Activated naive CD8-positive, alpha-beta T cell treated with anti-CD3 and anti-CD28 coated beads, Interleukin-2, amount 50 U/mL, for 16 hours (primary cell): ENCODE data around the gene RTN4RL2.

Source experiments
- DNase-seq: peaks from one replicate; pipeline ENCODE4 v3.0.0-alpha.2; 2020; ENCODE audit warnings: low read depth, low spot score

RTN4RL2 gene

GRCh38 chr11:57499413-57499982, 39.2 kb downstream of the RTN4RL2 start:
- DNase-seq, result no peak

GRCh38 chr11:57499983-57500461, 39.7 kb downstream of the RTN4RL2 start:
- DNase-seq, result no peak

- DNase-seq, result no peak
Observed at GRCh38 chr11:57500515-57500914, 40.2 kb downstream of the RTN4RL2 start.

GRCh38 chr11:57500926-57501325, 40.6 kb downstream of the RTN4RL2 start:
- DNase-seq, result no peak

- no peak for DNase-seq
Observed at GRCh38 chr11:57501953-57502352, 41.6 kb downstream of the RTN4RL2 start.

GRCh38 chr11:57502376-57502775, 42.0 kb downstream of the RTN4RL2 start:
- no peak for DNase-seq

GRCh38 chr11:57502870-57503269, 42.5 kb downstream of the RTN4RL2 start:
- DNase-seq, result no peak

- no peak for DNase-seq
Observed at GRCh38 chr11:57504511-57504910, 44.2 kb downstream of the RTN4RL2 start.

- no peak for DNase-seq
Observed at GRCh38 chr11:57506522-57506921, 46.2 kb downstream of the RTN4RL2 start.

GRCh38 chr11:57508341-57509170, 48.2 kb downstream of the RTN4RL2 start:
- DNase-seq, result no peak

- no peak for DNase-seq
Observed at GRCh38 chr11:57511741-57512430, 51.6 kb downstream of the RTN4RL2 start.

- DNase-seq, result no peak
Observed at GRCh38 chr11:57512646-57513451, 52.5 kb downstream of the RTN4RL2 start.

GRCh38 chr11:57513452-57513795, 53.1 kb downstream of the RTN4RL2 start:
- DNase-seq, result no peak

- no peak for DNase-seq
Observed at GRCh38 chr11:57513911-57514537, 53.7 kb downstream of the RTN4RL2 start.

GRCh38 chr11:57514538-57515331, 54.4 kb downstream of the RTN4RL2 start:
- peak; percentile 22 for DNase-seq

GRCh38 chr11:57515332-57516060, 55.2 kb downstream of the RTN4RL2 start, which contains the start of gene SLC43A1:
TSS of gene SLC43A1 (minus strand) at chr11:57515702. CDS start at chr11:57514111, 1,591 bp downstream.
- no peak for DNase-seq

GRCh38 chr11:57516061-57516443, 55.7 kb downstream of the RTN4RL2 start:
- no peak for DNase-seq

- no peak for DNase-seq
Observed at GRCh38 chr11:57521116-57521515, 60.8 kb downstream of the RTN4RL2 start.

- DNase-seq, result no peak
Observed at GRCh38 chr11:57523419-57523818, 63.1 kb downstream of the RTN4RL2 start.
